T-helper 2 cell treated with Interferon-gamma antibody and Interleukin-4, amounts not matched to agents 100 ng/mL and 5 ng/mL, for 36 hours (primary cell): ENCODE results near the gene PGBD2. TPM values are rescaled to one million over a fixed set of nuclear protein-coding genes. Genes with fewer than 3 reads are reported as not detected.
"Not testable (repeated sequence)": the region's sequence is repeated elsewhere in the genome, so short reads cannot be mapped to it uniquely, and the experiment has no call there.

Experiments used
- intact Hi-C: fragments of 100-400 bp; cut with micrococcal nuclease; formaldehyde crosslinking; loops from one replicate; pipeline ENCODE4 v1.15.1; 2023
- total RNA-seq: library from RNA; stranded (reverse); gene quantifications from 2 replicates; pipeline ENCODE4 v1.2.3, GENCODE V29; 2022

Gene PGBD2
- total RNA-seq, 1 donor from 2014 or later: 9.1 TPM

GRCh38 chr1:248886237-248886895, 19.7 kb upstream of the PGBD2 start:
- intact Hi-C loops: no loop called here

GRCh38 chr1:248889914-248890243, 16.2 kb upstream of the PGBD2 start:
- intact Hi-C loops: not testable (repeated sequence)

GRCh38 chr1:248890549-248891498, 15.2 kb upstream of the PGBD2 start:
- intact Hi-C loops: no loop called here

- intact Hi-C loops: no loop called here
These were observed 14.3 kb upstream of the PGBD2 start for GRCh38 chr1:248891758-248892157.

GRCh38 chr1:248892590-248892989, 13.4 kb upstream of the PGBD2 start:
- intact Hi-C loops: no loop called here

- intact Hi-C loops: no loop called here
These were observed 11.2 kb upstream of the PGBD2 start for GRCh38 chr1:248894837-248895236.

GRCh38 chr1:248897412-248898337, 8.4 kb upstream of the PGBD2 start:
- intact Hi-C loops: no loop called here

GRCh38 chr1:248900637-248901036, 5.4 kb upstream of the PGBD2 start:
- intact Hi-C loops: no loop called here

- intact Hi-C loops: no loop called here
These were observed 4.5 kb upstream of the PGBD2 start for GRCh38 chr1:248901578-248901977.

- intact Hi-C loops: no loop called here
These were observed 1.4 kb upstream of the PGBD2 start for GRCh38 chr1:248904437-248905216.

GRCh38 chr1:248905662-248906008, 400 bp upstream of the PGBD2 start:
- intact Hi-C loops: loop anchor here (1.0 kb wide), 5 partner anchors 19 to 79 kb away; partner anchors contain the start of genes ZNF672 and ZNF692

GRCh38 chr1:248906753-248907661, 972 bp downstream of the PGBD2 start:
- intact Hi-C loops: loop anchor here (1.0 kb wide), 5 partner anchors 17 to 81 kb away; partner anchors contain the start of genes ZNF672 and ZNF692

GRCh38 chr1:248910761-248911160, 4.7 kb downstream of the PGBD2 start:
- intact Hi-C loops: no loop called here

GRCh38 chr1:248913933-248914332, 7.9 kb downstream of the PGBD2 start:
- intact Hi-C loops: no loop called here

- intact Hi-C loops: no loop called here
These were observed 8.9 kb downstream of the PGBD2 start for GRCh38 chr1:248914796-248915381.

- intact Hi-C loops: no loop called here
These were observed 12.1 kb downstream of the PGBD2 start for GRCh38 chr1:248918131-248918530.

GRCh38 chr1:248923352-248924338, 17.6 kb downstream of the PGBD2 start:
- intact Hi-C loops: loop anchor here (1.0 kb wide), 3 partner anchors 17 to 97 kb away; partner anchors contain the start of gene PGBD2
